H1 (cell line): ENCODE results near the gene ODAD3. TPM values are rescaled to one million over a fixed set of nuclear protein-coding genes. Genes with fewer than 3 reads are reported as not detected.
A peak's percentile ranks its signal among the peaks of the same experiment; 100 is the strongest.

ENCODE experiments used
- CTCF ChIA-PET: fragments of 300-600 bp; sonication (Branson Sonifier 250); formaldehyde crosslinking; loops from one replicate; lab custom pipeline; 2021; ENCODE audit not compliant: partially characterized antibody; lab: Charles Lee
- POLR2A ChIA-PET: fragments of 300-600 bp; sonication (Branson Sonifier 250); formaldehyde crosslinking; loops from one replicate; lab custom pipeline; 2021; ENCODE audit warnings: inconsistent platforms; ENCODE audit not compliant: partially characterized antibody; lab: Charles Lee
- DNase-seq, 2 experiments: peaks; one replicate each; pipeline versions ENCODE4 v3.0.0 to v3.0.0-alpha.2; 2010 to 2022; ENCODE audit warnings: low spot score in 2 of 2, low read depth in 1 of 2, mixed read lengths in 1 of 2
- FAIRE-seq: peaks from 2 replicates; lab custom pipeline; 2011; peaks lifted over from hg19 to GRCh38; lab: Jason Lieb, UNC
- H2AFZ ChIP-seq: 2 replicates; pipeline ENCODE4 v1.8.1; 2012; ENCODE audit warnings: low read length, inconsistent platforms
- H2AK5ac ChIP-seq: 2 replicates; pipeline ENCODE4 v1.6.1; 2013; ENCODE audit warnings: low read depth, low read length
- H2BK120ac ChIP-seq: replicated peaks from 2 replicates; pipeline ENCODE3; 2013; ENCODE audit warnings: low read depth, low read length, inconsistent platforms
- H2BK12ac ChIP-seq: 2 replicates; pipeline ENCODE4 v1.6.1; 2013; ENCODE audit warnings: low read depth, low read length
- H2BK15ac ChIP-seq: 2 replicates; pipeline ENCODE4 v1.6.1; 2013; ENCODE audit warnings: low read length
- H2BK20ac ChIP-seq: 2 replicates; pipeline ENCODE4 v1.6.1; 2013; ENCODE audit warnings: low read length
- H2BK5ac ChIP-seq: 2 replicates; pipeline ENCODE4 v1.6.1; 2013; ENCODE audit warnings: low read depth, low read length
- H3K14ac ChIP-seq: 2 replicates; pipeline ENCODE4 v1.6.1; 2013; ENCODE audit warnings: inconsistent platforms; ENCODE audit not compliant: insufficient read length
- H3K18ac ChIP-seq: 2 replicates; pipeline ENCODE4 v1.6.1; 2013; ENCODE audit warnings: low read length; ENCODE audit errors: extremely low read depth
- H3K23ac ChIP-seq: 2 replicates; pipeline ENCODE4 v1.6.1; 2013; ENCODE audit warnings: inconsistent platforms; ENCODE audit not compliant: insufficient read length
- H3K23me2 ChIP-seq: 2 replicates; pipeline ENCODE4 v1.6.1; 2013; ENCODE audit warnings: low read depth, low read length
- H3K27ac ChIP-seq: 2 replicates; pipeline ENCODE4 v1.6.1; 2011; ENCODE audit warnings: low read depth, low read length, inconsistent platforms
- H3K27me3 ChIP-seq, 4 experiments: replicated peaks in 1 of 4; 1 replicate in 1 of 4; 2 replicates in 3 of 4; pipeline versions ENCODE4 v1.6.1 to v1.8.1; 2011 to 2013; ENCODE audit warnings: low read length in 3 of 4, mild to moderate bottlenecking in 3 of 4, inconsistent platforms in 2 of 4, mixed read lengths in 2 of 4, moderate library complexity in 1 of 4; ENCODE audit not compliant: control insufficient read depth in 3 of 4, insufficient read depth in 3 of 4; ENCODE audit errors: extremely low read depth in 1 of 4
- H3K36me3 ChIP-seq, 4 experiments: 2 replicates each; pipeline versions ENCODE4 v1.6.1 to v1.8.1; 2011 to 2013; ENCODE audit warnings: mild to moderate bottlenecking in 4 of 4, low read length in 3 of 4, moderate library complexity in 2 of 4, control low read depth in 1 of 4, inconsistent platforms in 1 of 4; ENCODE audit not compliant: insufficient read depth in 4 of 4, control insufficient read depth in 2 of 4
- H3K4ac ChIP-seq: replicated peaks from 2 replicates; pipeline ENCODE3; 2013; ENCODE audit warnings: low read length, low read depth, mixed read lengths, inconsistent platforms; ENCODE audit not compliant: insufficient read length
- H3K4me1 ChIP-seq, 4 experiments: replicated peaks in 1 of 4; 1 replicate in 1 of 4; 2 replicates in 3 of 4; pipeline versions ENCODE4 v1.6.1 to v1.8.1; 2011 to 2013; ENCODE audit warnings: low read length in 3 of 4, inconsistent platforms in 2 of 4, mixed read lengths in 1 of 4; ENCODE audit not compliant: insufficient read depth in 4 of 4, control insufficient read depth in 3 of 4
- H3K4me2 ChIP-seq, 2 experiments: 2 replicates each; pipeline versions ENCODE4 v1.6.1 to v1.8.1; 2011 to 2013; ENCODE audit warnings: low read depth in 2 of 2, low read length in 2 of 2, control low read depth in 1 of 2, inconsistent platforms in 1 of 2, mild to moderate bottlenecking in 1 of 2; ENCODE audit not compliant: insufficient read depth in 1 of 2
- H3K4me3 ChIP-seq, 4 experiments: fragments of 200-600, 300-600 bp in 1 of 4; sonication (generic), shearing (Covaris generic), sonication (Bioruptor Twin) in 1 of 4; 2 replicates each; pipeline versions ENCODE4 v1.5.1 to v1.8.1; 2011 to 2016; ENCODE audit warnings: low read length in 4 of 4, low read depth in 3 of 4, control low read depth in 2 of 4, inconsistent platforms in 2 of 4, mild to moderate bottlenecking in 2 of 4, mixed read lengths in 1 of 4, moderate library complexity in 1 of 4; ENCODE audit not compliant: insufficient read depth in 2 of 4; ENCODE audit errors: extremely low read depth in 1 of 4
- H3K56ac ChIP-seq: replicated peaks from 2 replicates; pipeline ENCODE3; 2013; ENCODE audit warnings: low read depth, mild to moderate bottlenecking, mixed read lengths, low read length, inconsistent platforms; ENCODE audit not compliant: insufficient read length
- H3K79me1 ChIP-seq: 2 replicates; pipeline ENCODE4 v1.6.1; 2013; ENCODE audit warnings: low read depth, low read length, control low read depth
- H3K79me2 ChIP-seq, 2 experiments: 2 replicates each; pipeline versions ENCODE4 v1.6.1 to v1.8.1; 2012 to 2013; ENCODE audit warnings: low read length in 2 of 2, mild to moderate bottlenecking in 2 of 2, inconsistent platforms in 1 of 2; ENCODE audit not compliant: insufficient read depth in 2 of 2, control insufficient read depth in 1 of 2
- H3K9ac ChIP-seq, 4 experiments: replicated peaks in 1 of 4; 1 replicate in 1 of 4; 2 replicates in 3 of 4; pipeline versions ENCODE4 v1.6.1 to v1.8.1; 2011 to 2013; ENCODE audit warnings: low read depth in 3 of 4, low read length in 3 of 4, control low read depth in 2 of 4, mild to moderate bottlenecking in 2 of 4, moderate library complexity in 2 of 4, inconsistent platforms in 1 of 4; ENCODE audit errors: extremely low read depth in 1 of 4
- H3K9me3 ChIP-seq, 2 experiments: 2 replicates each; pipeline versions ENCODE4 v1.6.1 to v1.8.1; 2012 to 2013; ENCODE audit warnings: mild to moderate bottlenecking in 2 of 2, moderate library complexity in 2 of 2, control low read depth in 1 of 2, inconsistent platforms in 1 of 2, low read depth in 1 of 2, low read length in 1 of 2, mixed read lengths in 1 of 2; ENCODE audit not compliant: insufficient read depth in 2 of 2
- H4K20me1 ChIP-seq, 2 experiments: replicated peaks in 1 of 2; 2 replicates each; pipeline versions ENCODE3 to v1.8.1; 2011 to 2013; ENCODE audit warnings: inconsistent platforms in 2 of 2, low read length in 2 of 2, mild to moderate bottlenecking in 1 of 2; ENCODE audit not compliant: insufficient read depth in 2 of 2, control insufficient read depth in 1 of 2
- H4K5ac ChIP-seq: 2 replicates; pipeline ENCODE4 v1.6.1; 2013; ENCODE audit warnings: low read length, low read depth, mixed read lengths, inconsistent platforms; ENCODE audit not compliant: insufficient read length
- H4K8ac ChIP-seq: 2 replicates; pipeline ENCODE4 v1.8.0; 2013; ENCODE audit warnings: mild to moderate bottlenecking, moderate library complexity, low read length, inconsistent platforms; ENCODE audit not compliant: insufficient read depth; ENCODE audit errors: extremely low read depth
- H4K91ac ChIP-seq: replicated peaks from 2 replicates; pipeline ENCODE3; 2013; ENCODE audit warnings: low read length, mixed read lengths, inconsistent platforms; ENCODE audit not compliant: insufficient read length
- ASH2L ChIP-seq: fragments of 200-600, 300-600 bp; sonication (generic); IDR thresholded peaks from one replicate; pipeline ENCODE4 v1.7.1; 2017; ENCODE audit warnings: low read length
- CBX5 ChIP-seq: fragments of 300-800, 300-1000 bp; sonication (generic); IDR thresholded peaks from 2 replicates; pipeline ENCODE4 v1.7.1; 2016; ENCODE audit warnings: antibody characterized with exemption, low read length, low read depth
- CBX8 ChIP-seq: fragments of 300-800, 300-1000 bp; sonication (generic); IDR thresholded peaks from 2 replicates; pipeline ENCODE4 v1.7.1; 2016; ENCODE audit warnings: low read depth, low read length, borderline replicate concordance
- CREB1 ChIP-seq: IDR thresholded peaks from 2 replicates; pipeline ENCODE4 v1.6.1; 2012; ENCODE audit warnings: inconsistent platforms
- EGR1 ChIP-seq: IDR thresholded peaks from 2 replicates; pipeline ENCODE4 v1.6.1; 2011; ENCODE audit warnings: low read depth, low read length, borderline replicate concordance
- GTF2F1 ChIP-seq: IDR thresholded peaks from 2 replicates; pipeline ENCODE4 v1.6.1; 2012; ENCODE audit warnings: low read depth, low read length, improper control_type of control experiment, borderline replicate concordance
- JUND ChIP-seq: IDR thresholded peaks from 2 replicates; pipeline ENCODE4 v1.6.1; 2011; ENCODE audit warnings: mild to moderate bottlenecking, improper control_type of control experiment, low read length
- KDM4A ChIP-seq: IDR thresholded peaks from one replicate; pipeline ENCODE4 v1.7.1; 2012; ENCODE audit warnings: low read depth, mild to moderate bottlenecking, moderate library complexity, low read length, inconsistent platforms; ENCODE audit not compliant: severe bottlenecking
- RFX5 ChIP-seq: IDR thresholded peaks from 2 replicates; pipeline ENCODE4 v1.6.1; 2011; ENCODE audit warnings: low read depth, low read length, improper control_type of control experiment, borderline replicate concordance
- TBP ChIP-seq: IDR thresholded peaks from 2 replicates; pipeline ENCODE4 v1.6.1; 2011; ENCODE audit warnings: low read depth, low read length, improper control_type of control experiment
- ZNF274 ChIP-seq: IDR thresholded peaks from 2 replicates; pipeline ENCODE4 v1.7.0; 2012; ENCODE audit warnings: low read length, borderline replicate concordance; ENCODE audit errors: extremely low read depth
- WGBS, 2 experiments: shearing (Covaris generic) in 1 of 2; methylation state at CpG; one replicate each; pipeline versions ENCODE4 v1.1.6 to v1.1.7; 2013 to 2015; ENCODE audit warnings: low lambda C conversion rate in 2 of 2, mixed read lengths in 2 of 2, inconsistent platforms in 1 of 2, low coverage in 1 of 2, missing lambda C conversion rate in 1 of 2; ENCODE audit not compliant: insufficient replicate concordance in 2 of 2, insufficient coverage in 1 of 2, insufficient read length in 1 of 2; ENCODE audit errors: extremely low coverage in 1 of 2, missing lambda C conversion rate in 1 of 2; 5-methylcytosine and 5-hydroxymethylcytosine counted together
- polyA plus RNA-seq, 7 experiments: library from polyadenylated mRNA; depleted of rRNA in 3 of 7; stranded (reverse) in 5 of 7; unstranded in 2 of 7; fragments of >200 nt in 5 of 7; fragments of 200-250 nt in 2 of 7; gene quantifications; 1 replicate in 5 of 7; 2 replicates in 1 of 7; 4 replicates in 1 of 7; pipeline versions ENCODE4 v1.2.1 to v1.2.3, GENCODE V29; 2011 to 2013; ENCODE audit warnings: missing spikeins in 2 of 7, mixed read lengths in 2 of 7
- total RNA-seq: library from RNA; stranded (reverse); fragmentation: NEBNext Ultra II Directional; extraction: Animal tissue kit (Norgen Biotek cat#: 25700); gene quantifications from 2 replicates; pipeline ENCODE4 v1.2.1, GENCODE V29; 2021

Gene ODAD3
- total and polyA plus RNA-seq, 2 of the 8 experiments (the other 6 are each of a cell fraction or from before 2014, with no cell fraction given), result 2.1 to 2.2 TPM

- WGBS, 2 experiments, result 13% methylated on average over 47 of the region's 56 CpGs; no CpG with 5 or more reads in 1 of the 2 experiments
- TF ChIP-seq ZNF274, result no peak
- no peak for TF ChIP-seq RFX5
- no peak for TF ChIP-seq CBX8
- no peak for TF ChIP-seq CBX5
- 0 out of 2 replicates have a peak, but pooled peaks have one; percentile 40 for TF ChIP-seq EGR1
- no peak for TF ChIP-seq GTF2F1
- 0 out of 2 replicates have a peak, but pooled peaks have one; percentile 13 for TF ChIP-seq TBP
- peak; percentile 55 for TF ChIP-seq KDM4A
- TF ChIP-seq CREB1, result peak; percentile 63
- no peak for TF ChIP-seq JUND
- TF ChIP-seq ASH2L, result peak; percentile 13
Measured at GRCh38 chr19:11422163-11423065, 12.5 kb downstream of the ODAD3 start.

More at GRCh38 chr19:11422163-11423065, 12.5 kb downstream of the ODAD3 start:
- H3K79me2 ChIP-seq, result no peaks in the 10 kb centered on the region
- no peaks in the 10 kb centered on the region for H3K9me3 ChIP-seq
- peak; percentile 62 for FAIRE-seq
- peak overlapping the region; percentile 75; the same call in 1 of the 2 replicates for H4K8ac ChIP-seq
- peaks cover 0 to 14% (median 12%) of the 10 kb centered on the region in 4 experiments; a peak in 5 of 7 replicates for H3K4me1 ChIP-seq
- peak overlapping the region; percentile 84; the same call in 1 of the 2 replicates for H2BK12ac ChIP-seq
- peak overlapping the region; percentile 60 for H3K18ac ChIP-seq
- H3K36me3 ChIP-seq, result no peaks in the 10 kb centered on the region
- peak; percentile 88 to 99 for DNase-seq
- CTCF ChIA-PET, result interaction anchor here (0.6 to 13.7 kb wide), 5 partner anchors 9 to 60 kb away, joined by 3 to 197 read pairs (median 6); partner anchors contain the start of genes EPOR, ODAD3, PRKCSH and SWSAP1
- H2BK5ac ChIP-seq, result peak overlapping the region; percentile 83; the same call in 1 of the 2 replicates
- H2AK5ac ChIP-seq, result 0 out of 2 replicates have a peak overlapping the region, but pooled peaks have one; percentile 53
- H3K4me3 ChIP-seq, result peak overlapping the region; percentile 37 to 76 (median 53)
- no peak overlapping the region for H3K27ac ChIP-seq
- H2BK15ac ChIP-seq, result peak overlapping the region; percentile 46; the same call in 1 of the 2 replicates
- no peak overlapping the region for H3K56ac ChIP-seq
- peak overlapping the region; percentile 32; the same call in 1 of the 2 replicates for H2BK20ac ChIP-seq
- H3K23me2 ChIP-seq, result peaks cover 34% of the 10 kb centered on the region
- no peak overlapping the region for H2BK120ac ChIP-seq
- H3K23ac ChIP-seq, result no peak overlapping the region
- peaks cover 3% of the 10 kb centered on the region; the same call in 1 of the 2 replicates for H3K79me1 ChIP-seq
- H3K9ac ChIP-seq, result peak overlapping the region in 3 of 4 experiments; percentile 0 to 20 (median 20); a peak in 4 of 7 replicates
- H4K5ac ChIP-seq, result no peak overlapping the region
- H4K91ac ChIP-seq, result peak overlapping the region; percentile 70
- H3K27me3 ChIP-seq, result peaks cover 2 to 28% (median 21%) of the 10 kb centered on the region in 4 experiments
- POLR2A ChIA-PET, result interaction anchor here (0.9 to 4.9 kb wide), 11 partner anchors 13 to 175 kb away, joined by 3 to 29 read pairs (median 11); partner anchors contain the start of genes ELAVL3, EPOR, ODAD3 and PRKCSH
- H3K14ac ChIP-seq, result no peak overlapping the region
- H2AFZ ChIP-seq, result peak overlapping the region; percentile 82; the same call in 1 of the 2 replicates
- peak overlapping the region; percentile 90 to 98 for H3K4me2 ChIP-seq
- H4K20me1 ChIP-seq, result no peaks in the 10 kb centered on the region
- H3K4ac ChIP-seq, result no peak overlapping the region
